Activated T-cell treated with anti-CD3 and anti-CD28 coated beads for 1 hour (primary cell): Measurements from ENCODE around the gene POR.
"Not testable (repeated sequence)": the region's sequence is repeated elsewhere in the genome, so short reads cannot be mapped to it uniquely, and the experiment has no call there.

Experiments used
- DNase-seq: peaks from one replicate; pipeline ENCODE4 v3.0.0-alpha.2; 2020; ENCODE audit warnings: low read depth

Gene POR

DNA sequence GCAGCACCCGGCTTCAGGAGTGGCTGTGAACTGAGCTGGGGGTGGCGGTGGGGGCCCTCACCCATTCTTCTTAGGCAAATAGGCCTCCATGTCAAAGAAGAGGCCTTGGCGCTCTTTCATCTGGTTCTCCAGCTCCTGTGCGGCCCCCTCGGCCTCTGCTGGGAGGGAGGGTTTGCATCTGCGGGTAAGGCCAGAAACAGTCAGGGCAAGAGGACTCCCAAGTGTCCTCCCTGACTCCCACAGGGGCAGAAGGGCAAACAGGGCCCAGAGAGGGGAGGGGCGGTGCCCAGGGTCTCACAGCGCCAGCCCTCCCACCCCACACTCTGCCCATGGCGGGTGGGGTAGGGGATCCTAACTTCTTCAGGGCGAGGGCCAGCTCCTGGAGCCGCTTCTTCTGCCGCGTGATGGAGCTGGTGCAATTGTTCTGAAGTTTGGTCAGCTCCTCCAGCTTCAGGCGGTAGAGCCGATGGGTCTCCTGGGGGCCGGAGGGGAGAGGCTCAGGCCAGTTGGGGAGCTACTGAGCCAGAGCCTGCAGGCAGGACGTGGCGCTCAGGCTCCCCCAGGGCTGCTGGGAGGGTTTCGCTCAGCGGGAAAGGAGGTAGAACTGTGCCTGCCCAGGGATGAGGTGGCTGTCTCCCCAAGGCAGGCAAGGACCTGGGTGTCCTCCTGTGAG lies 77.3 kb downstream of the POR start:
- no peak for DNase-seq

DNA sequence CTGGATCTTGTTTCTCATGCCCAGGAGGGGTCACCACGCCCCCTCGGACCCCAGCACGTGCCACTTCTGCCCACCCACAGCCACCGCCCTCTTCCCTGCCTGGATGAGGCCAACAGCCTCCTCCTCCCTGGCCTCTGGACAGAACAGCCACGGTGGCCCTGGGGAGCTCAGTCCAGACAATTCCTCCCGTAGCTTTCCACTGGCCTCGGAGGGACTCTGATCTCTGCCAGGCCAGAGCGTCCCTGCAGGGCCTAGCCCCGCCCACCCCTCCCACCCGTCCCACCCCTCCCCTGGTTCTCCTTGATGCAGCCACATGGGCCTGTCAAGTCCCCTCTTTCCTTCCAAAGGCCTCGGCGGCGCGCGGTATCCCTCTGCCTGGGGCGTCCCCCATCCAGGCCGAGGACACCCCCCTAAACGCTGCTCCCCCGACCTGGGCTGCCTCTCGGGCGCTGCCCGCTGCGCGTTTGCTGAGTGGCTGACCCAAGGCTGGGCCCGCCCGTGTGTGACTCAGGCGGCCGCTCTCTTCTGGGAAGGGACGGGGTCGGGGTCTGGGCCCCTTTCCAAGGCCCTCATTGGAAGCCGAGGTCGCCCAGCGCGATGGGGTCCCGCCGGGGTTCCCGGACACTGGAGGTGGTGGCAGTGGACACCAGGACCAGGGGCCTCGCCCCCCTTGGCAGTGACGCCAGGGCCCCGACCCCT lies 78.9 kb downstream of the POR start:
- DNase-seq, result no peak

DNA sequence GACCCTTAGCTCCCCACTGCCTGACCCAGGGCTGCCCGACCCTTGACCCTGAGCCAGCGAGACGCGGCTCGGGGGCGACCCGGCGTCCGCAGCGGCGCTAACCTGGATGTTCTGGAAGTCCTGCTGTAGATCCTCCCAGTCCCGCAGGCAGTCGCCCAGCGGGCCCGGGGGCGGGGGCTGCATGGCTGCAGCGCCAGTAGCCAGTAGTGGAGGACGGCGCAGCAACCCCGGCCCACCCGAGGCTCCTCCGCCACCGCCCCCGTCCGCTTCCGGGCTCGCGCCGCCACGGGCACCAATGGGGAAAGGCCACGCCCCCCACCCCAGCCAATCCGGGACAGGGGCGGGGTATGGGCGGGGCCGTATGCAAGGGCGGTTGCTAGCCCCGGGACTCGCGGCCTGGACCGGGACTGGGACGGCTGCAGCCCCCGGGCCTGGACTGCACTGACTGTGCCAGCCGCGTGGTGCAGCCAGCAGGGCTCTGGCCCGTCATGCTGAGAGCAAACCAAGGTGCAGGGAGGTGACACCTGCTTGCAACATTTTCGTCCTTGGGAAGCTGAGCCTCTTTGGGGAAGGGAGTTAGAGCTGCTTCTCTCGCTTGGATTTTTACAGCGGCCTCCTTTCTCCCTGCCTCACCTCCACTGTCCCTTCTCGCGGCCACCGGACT lies 79.6 kb downstream of the POR start, which contains the start of gene TMEM120A:
TSS of gene TMEM120A (minus strand) at position 208 of the 664 bp plus-strand sequence. CDS start at position 183, 25 bp downstream.
- peak; percentile 96 for DNase-seq

DNA sequence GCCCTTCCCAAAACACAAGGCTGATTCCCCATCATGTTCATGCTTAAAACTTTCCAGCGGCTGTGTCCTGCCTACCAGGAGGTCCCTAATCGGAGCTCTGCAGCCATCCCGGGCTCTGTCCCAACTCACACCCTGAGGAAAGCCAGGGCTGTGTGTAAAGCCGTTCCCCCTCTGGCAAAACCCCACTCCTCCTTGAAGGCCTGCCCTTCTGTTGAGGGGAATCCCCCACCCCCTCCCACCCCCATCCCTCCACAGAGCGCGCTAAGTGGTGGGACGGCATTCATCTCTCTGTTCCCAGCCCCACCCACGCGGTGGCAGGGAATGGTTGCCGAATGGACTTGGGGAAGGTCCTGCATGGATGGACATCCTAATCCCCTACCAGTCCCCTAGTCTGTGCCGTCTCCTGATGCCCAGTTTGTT lies 80.1 kb downstream of the POR start:
- DNase-seq, result no peak

DNA sequence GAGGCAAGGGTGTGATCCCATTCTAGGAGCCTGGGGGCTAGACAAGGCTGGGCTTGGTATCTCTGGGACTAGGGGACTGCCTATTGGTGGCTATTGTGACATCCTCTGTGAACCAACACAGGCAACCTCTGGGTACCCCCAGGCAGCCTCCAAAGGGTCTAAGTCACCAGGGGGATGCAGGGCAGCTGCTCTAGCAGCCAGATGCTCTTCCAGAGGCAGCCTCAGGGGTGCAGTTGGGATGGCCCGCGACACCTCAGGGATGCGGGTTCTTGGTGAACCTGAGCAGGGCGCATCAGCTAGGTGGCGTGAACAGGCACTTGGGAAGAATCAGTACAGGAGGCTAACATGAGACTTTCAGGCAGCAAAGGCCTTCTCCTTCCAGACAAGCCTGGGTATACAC lies 81.0 kb downstream of the POR start:
- DNase-seq, result no peak

DNA sequence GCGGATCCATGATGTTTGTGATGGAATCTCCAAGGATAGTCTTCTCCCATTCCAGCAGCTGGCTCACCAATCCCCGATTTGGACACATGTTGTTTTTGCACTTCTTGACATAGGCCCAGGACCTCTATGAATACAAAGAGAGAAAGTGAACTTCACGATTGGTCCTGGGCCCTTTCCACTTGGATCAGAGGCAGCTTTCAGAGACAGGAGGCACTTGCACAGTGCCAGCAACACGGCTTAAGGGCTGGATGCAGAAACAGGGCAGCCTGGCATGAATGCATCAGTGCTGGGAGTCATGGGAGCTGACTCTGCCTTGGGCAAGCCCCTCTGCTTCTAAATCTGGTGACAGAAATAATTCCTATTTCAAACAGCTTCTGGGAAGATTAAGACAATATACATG lies 81.5 kb downstream of the POR start:
- no peak for DNase-seq

DNA sequence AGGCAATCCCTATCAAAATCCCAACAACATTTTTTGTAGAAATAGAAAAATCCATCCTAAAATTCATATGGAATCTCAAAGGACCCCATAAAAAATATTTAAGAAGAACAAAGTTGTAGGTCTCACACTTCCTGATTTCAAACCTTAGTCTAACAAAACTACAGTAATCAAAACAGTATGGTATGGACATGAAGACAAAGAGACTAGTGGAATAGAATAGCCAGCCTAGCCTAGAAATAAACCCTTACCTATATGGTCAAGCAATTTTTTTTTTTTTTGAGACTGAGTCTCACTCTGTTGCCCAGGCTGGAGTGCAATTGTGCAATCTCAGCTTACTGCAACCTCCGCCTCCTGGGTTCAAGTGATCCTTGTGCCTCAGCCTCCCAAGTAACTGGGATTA lies 83.1 kb downstream of the POR start:
- DNase-seq, result no peak

DNA sequence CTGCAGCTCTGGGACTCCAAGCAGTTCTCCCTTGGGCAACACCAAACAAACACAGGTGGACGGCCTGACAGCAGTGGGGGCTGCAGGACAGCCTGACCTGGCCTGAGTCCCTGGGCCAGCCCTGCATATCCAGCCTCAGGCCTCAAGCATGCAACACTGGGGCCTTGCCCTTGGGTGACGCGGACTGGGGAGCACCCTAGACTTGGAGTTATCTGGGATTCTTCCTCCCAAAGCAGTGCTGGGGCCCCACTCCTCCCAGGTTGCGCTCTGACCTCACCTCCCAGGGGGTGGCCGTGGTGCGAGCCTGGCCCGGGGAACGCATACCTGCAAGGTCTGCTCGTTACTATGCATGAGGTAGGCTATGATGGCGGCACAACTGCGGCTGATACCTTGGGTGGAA lies 85.6 kb downstream of the POR start:
- DNase-seq, result no peak

DNA sequence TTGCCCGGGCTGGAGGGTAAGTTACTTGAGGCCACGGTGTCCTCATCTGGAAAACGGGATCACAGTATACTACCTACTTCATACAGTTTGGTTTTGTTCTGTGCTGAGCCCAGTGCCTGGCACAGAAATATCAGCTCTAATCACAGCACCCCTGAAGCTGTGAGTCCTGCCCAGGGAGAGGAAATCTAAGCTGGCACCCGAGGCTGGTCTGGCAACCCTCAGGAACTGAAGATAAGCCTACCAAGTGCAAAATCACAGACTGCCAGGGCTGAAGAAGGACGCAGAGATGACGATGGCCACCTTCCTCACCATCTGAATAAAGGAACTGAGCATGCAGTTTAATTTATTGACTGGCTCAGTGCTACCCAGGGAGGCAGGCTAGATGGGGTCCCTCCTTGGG lies 87.2 kb downstream of the POR start:
- DNase-seq, result no peak

DNA sequence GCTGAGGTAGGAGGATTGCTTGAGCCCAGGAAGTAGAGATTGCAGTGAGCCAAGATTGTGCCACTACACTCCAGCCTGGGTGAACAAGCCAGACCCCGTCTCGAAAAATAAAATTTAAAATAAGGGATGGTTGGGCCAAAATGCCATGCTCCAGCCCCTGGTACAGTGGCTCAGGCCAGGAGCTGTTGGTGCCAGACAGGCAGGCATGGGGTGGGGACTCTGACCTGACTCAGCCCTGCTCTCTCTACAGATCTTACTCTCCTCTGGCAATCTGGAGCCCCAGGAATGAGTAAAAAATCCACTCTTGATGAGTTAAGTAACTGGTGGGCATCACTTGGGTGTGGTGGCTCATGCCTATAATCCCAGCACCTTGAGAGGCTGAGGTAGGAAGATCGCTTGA lies 87.9 kb downstream of the POR start:
- no peak for DNase-seq

DNA sequence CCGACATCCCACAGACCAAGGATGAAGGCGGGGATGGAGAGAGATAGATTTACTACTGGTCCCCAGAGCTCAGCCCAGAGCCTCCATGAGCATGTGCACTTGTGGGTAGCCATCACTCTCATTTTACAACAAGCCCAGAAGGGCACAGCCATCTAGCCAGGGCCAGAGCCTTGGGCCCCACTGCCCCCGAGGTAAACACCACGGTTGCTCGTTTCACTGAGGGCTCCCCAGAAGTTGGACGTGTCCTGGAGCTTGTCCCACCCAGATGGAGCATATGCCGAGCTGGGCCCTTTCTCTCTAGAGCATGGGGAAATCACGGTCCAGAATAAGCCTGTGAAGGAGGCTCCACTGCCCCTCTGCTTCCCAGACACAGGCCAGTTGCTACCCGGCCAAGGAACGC lies 88.4 kb downstream of the POR start:
- DNase-seq, result no peak

DNA sequence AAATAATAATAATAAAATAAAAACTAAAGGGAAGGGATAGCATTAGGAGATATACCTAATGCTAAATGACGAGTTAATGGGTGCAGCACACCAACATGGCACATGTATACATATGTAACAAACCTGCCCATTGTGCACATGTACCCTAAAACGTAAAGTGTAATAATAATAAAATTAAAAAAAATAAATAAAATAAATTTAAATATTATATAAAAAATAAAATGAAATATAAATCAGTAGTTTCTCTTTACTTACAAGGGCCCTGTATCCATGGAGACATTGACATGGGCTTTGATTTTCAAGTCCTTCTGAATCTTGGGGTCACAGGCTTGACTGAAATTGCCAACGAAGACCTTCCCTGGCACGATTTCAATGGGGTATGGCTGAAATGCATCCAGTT lies 90.0 kb downstream of the POR start:
- not testable (repeated sequence) for DNase-seq

DNA sequence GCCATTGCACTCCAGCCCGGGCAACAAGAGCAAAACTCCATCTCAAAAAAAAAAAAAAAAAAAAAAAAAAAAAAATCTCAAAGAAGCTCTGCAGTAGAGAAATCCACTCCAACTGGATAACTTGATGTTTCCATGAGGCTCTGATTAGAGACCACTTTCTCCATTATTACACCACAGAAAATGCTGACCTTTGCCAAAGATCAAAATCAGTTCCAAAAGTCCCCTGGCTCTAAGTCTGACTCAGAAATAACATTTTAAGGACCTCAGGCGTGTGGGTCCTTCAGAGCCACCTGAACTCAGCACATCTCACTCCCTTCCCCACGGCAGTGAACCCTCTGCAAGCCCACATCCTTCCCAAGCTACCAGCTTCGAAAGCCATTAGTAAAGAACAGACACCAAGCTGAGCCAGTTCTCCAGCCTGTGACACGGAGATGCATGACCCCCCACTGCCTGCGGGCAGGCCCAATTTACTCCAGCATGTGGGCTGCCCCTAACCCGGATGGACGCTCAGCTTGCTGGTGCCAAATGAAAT lies 93.3 kb downstream of the POR start:
- DNase-seq, result no peak

DNA sequence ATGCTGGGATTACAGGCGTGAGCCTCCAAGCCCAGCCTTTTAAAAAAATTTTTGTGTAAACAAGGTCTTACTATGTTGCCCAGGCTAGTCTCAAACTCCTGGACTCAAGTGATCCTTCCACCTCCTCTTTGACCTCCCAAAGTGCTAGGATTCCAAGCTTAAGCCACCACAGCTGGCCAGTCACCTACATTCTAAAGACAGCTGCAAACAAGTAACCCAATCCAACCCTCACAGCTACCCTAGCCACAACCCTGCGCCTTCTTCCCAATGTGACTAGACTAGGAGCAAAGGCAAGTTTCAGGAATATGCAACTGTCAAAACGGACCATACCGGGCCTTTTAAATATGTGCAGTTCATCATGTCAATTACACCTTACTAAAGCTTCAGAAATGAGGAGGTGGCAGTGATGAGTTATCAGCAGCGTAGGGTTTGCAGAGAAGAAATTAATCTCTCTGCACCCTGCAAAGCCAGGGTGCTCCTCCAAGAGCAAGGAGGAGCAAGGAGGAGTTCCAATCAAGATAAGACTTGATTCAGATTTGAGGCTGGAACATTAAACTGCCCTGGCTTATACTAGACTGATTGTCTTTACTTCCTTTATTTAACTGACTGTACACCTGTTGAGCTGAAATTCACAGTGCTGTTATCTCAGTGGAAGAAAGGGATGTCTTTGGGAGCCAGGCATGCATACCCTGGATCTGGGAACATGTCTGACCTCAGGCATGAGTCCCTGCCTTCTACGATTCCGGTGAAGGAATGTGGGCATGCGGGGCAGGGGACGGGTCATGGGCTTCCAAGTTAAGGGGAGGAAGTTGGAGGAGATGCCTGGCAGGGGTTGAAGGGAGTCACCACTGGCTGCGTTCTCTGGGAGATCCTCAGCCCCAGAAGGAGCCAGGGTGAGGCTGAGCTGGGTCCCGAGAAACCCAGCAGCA lies 95.0 kb downstream of the POR start:
- DNase-seq, result no peak

DNA sequence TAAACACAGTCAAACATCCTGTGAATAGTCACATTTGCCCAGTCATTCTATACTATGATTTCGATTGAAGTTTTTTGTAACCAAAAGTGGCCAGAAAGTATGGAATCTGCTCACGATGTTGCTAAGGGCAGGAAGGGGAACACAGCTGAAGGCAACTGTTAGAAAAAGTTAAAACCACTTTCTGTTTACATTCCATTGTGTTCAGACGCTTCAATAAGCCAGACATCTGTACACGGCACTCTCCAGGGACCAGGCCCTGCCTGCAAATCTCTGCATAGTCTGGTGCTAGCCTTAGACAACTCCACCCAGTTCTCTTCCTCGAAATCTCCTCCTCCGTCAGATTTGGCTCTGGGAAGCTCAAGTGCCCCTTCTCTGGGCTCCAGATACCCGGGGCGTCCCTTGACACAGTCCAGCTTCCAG lies 96.5 kb downstream of the POR start:
- DNase-seq, result no peak

DNA sequence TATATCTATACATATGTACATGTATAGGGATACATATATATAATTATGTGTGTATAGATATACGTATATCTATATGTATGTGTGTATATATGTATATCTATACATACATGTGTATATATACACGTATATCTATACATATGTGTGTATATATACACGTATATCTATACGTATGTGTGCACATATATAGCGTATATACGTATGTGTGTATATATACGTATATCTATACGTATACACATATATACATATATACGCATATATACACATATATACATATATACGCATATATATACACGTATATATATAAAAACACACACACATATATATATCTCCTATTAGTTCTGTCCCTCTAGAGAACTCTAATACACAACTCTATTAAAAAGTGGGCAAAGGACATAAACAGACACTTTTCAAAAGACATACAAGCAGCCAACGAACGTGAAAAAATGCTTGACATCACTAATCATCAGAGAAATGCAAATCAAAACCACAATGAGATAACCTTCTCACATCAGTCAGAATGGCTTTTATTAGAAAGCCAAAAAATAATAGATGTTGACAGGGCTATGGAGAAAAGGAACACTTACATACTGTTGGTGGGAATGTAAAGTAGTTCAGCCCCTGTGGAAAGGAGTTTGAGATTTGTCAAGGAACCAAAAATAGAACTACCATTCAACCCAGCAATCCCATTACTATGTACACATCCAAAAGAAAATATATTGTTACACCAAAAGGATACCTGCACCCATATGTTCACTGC lies 101.4 kb downstream of the POR start:
- DNase-seq, result no peak

DNA sequence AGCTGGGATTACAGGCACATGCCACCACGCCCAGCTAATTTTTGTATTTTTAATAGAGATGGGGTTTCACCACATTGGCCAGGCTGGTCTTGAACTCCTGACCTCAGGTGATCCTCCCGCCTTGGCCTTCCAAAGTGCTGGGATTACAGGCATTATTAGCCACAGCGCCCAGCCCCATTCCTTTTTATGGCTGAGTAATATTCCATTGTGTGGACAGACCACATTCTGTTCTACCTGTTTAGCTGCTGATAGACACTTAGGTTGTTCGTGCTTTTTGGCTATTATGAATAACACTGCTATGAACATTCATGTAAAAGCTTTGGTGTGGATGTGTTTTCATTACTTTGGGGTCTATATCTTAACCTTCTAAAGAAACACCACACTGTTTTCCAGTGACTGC lies 103.6 kb downstream of the POR start:
- not testable (repeated sequence) for DNase-seq

DNA sequence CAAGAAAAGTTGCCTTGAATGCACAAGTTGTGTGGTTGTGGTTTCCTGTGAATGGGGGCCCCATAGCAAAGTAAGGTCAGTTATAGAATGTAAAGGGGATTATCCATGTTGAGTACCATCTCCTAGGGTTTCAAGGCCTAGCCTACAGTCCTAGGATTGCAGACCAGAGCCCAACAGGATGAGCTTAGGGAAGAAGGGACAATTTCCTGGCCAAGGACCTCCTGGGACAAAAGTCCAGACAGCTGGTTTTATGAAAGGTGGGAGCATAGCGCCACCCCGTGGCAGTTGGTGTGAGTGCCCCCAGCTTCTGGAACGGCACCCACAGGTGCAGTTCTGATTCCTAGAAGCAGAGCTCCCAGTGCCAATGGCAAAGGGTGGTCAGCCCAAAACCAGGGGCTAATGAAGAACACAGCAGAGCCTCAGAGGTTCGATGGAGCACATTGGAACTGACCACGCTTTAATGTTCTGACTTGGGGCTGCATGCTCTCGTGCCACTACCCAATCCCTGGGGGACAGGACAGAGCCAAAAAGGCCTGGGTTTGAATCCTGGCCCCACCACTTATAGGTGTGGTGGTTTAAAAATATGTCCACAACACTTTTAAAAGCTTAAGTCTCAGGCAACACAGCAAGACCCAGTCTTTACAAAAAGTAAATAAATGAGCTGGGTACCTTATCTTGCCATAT lies 105.2 kb downstream of the POR start:
- DNase-seq, result peak; percentile 66

DNA sequence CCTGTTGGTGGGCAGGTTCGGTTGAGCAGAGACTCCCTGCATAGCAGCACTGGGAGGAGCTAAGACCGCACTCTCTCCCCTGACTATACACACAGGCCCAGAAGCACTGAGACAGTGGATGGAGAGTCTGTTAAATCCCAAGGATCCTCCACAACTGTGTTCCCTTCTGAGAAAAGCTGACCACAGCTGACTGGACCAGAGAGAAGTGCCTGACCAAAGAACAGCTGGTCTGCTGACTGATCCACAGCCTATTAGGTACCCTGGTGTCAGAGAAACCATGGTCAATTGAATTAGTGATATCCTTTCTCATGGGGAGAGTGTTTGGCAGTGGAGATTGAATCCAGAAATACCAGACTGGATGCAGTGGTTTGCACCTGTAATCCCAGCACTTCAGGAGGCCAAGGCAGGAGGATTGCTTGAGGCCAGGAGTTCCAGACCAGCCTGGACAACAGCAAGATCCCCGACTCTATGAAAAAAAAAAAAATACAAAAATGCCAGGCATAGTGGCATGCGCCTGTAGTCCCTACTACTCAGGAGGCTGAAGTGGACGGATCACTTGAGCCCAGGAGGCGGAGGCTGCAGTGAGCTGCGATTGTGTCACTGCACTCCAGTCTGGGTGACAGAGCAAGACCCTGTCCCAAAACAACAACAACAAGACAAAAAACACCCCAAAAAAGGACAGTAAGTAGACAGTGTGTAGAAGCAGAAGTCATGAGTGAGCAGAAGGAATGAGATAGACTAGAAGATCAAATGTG lies 107.2 kb downstream of the POR start:
- DNase-seq, result no peak

DNA sequence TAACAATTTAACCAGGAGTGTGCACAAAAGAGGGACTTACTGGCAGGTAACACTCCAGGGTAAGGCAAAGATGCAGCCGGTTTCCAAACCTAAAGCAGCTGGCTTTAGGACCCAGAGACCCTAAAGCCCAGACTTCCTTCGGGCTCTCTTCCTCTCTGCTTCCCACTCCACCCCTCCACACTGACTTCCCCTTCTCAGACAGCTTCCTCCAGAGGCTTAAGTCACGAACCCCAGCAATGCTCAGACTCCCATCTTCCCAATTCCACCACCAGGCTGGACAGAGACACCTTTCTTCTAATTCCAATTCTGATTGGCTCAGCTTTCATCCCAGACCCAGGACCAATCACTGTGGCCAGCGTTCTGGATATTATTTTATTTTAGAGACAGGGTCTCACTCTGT lies 108.0 kb downstream of the POR start:
- no peak for DNase-seq
